CD14-positive monocyte (primary cell): ENCODE data around the gene DGKK. TPM values are rescaled to one million over a fixed set of nuclear protein-coding genes. Genes with fewer than 3 reads are reported as not detected.

Experiments
- DNase-seq, 3 donors: peaks; one replicate each; pipeline ENCODE4 v3.0.0-alpha.2; 2011 to 2022
- H2AFZ ChIP-seq: 2 replicates; pipeline ENCODE4 v1.6.0; 2012; ENCODE audit warnings: mild to moderate bottlenecking, low read depth, low read length, inconsistent platforms; ENCODE audit not compliant: insufficient read depth, poor library complexity, severe bottlenecking
- H3K27ac ChIP-seq, 2 donors: 1 replicate in 1 of 2; 2 replicates in 1 of 2; pipeline ENCODE4 v1.5.1; 2012 to 2013; ENCODE audit warnings: low read length in 2 of 2, control low read depth in 1 of 2, inconsistent platforms in 1 of 2, low read depth in 1 of 2, mild to moderate bottlenecking in 1 of 2
- H3K27me3 ChIP-seq, 2 donors: one replicate each; pipeline versions ENCODE4 v1.6.0 to v1.6.1; 2011 to 2013; ENCODE audit warnings: low read length in 2 of 2; ENCODE audit not compliant: control insufficient read depth in 2 of 2, insufficient read depth in 2 of 2
- H3K36me3 ChIP-seq, 2 donors: replicated peaks in 1 of 2; 1 replicate in 1 of 2; 2 replicates in 1 of 2; pipeline versions ENCODE4 v1.5.1 to v1.6.1; 2012 to 2013; ENCODE audit warnings: low read length in 2 of 2, control low read depth in 1 of 2, inconsistent platforms in 1 of 2, mild to moderate bottlenecking in 1 of 2; ENCODE audit not compliant: insufficient read depth in 2 of 2, control insufficient read depth in 1 of 2
- H3K4me1 ChIP-seq, 2 donors: 1 replicate in 1 of 2; 2 replicates in 1 of 2; pipeline versions ENCODE4 v1.5.1 to v1.6.1; 2012 to 2013; ENCODE audit warnings: low read length in 2 of 2, control low read depth in 1 of 2, inconsistent platforms in 1 of 2, mild to moderate bottlenecking in 1 of 2, moderate library complexity in 1 of 2; ENCODE audit not compliant: insufficient read depth in 2 of 2, control insufficient read depth in 1 of 2
- H3K4me2 ChIP-seq: replicated peaks from 2 replicates; pipeline ENCODE3; 2012; ENCODE audit warnings: low read length, moderate library complexity, mild to moderate bottlenecking; ENCODE audit not compliant: poor library complexity, severe bottlenecking; ENCODE audit errors: extremely low read depth
- H3K4me3 ChIP-seq, 3 experiments: fragments of 200-600 bp in 1 of 3; sonication (generic) in 1 of 3; replicated peaks in 1 of 3; 1 replicate in 2 of 3; 2 replicates in 1 of 3; pipeline ENCODE4 v1.5.1; 2011 to 2013; ENCODE audit warnings: low read length in 3 of 3, mild to moderate bottlenecking in 3 of 3, control low read depth in 2 of 3, low read depth in 2 of 3, inconsistent platforms in 1 of 3, moderate library complexity in 1 of 3
- H3K79me2 ChIP-seq: 2 replicates; pipeline ENCODE4 v1.6.0; 2012; ENCODE audit warnings: mild to moderate bottlenecking, control low read depth, inconsistent platforms, low read length, moderate library complexity; ENCODE audit not compliant: insufficient read depth
- H3K9ac ChIP-seq: 2 replicates; pipeline ENCODE4 v1.6.0; 2017; ENCODE audit warnings: low read length, mild to moderate bottlenecking; ENCODE audit not compliant: insufficient read depth, poor library complexity, severe bottlenecking
- H3K9me3 ChIP-seq, 2 donors: replicated peaks in 1 of 2; 1 replicate in 1 of 2; 2 replicates in 1 of 2; pipeline versions ENCODE4 v1.5.1 to v1.6.1; 2012 to 2013; ENCODE audit warnings: low read length in 2 of 2, control low read depth in 1 of 2; ENCODE audit not compliant: control insufficient read depth in 1 of 2, insufficient read depth in 1 of 2
- H4K20me1 ChIP-seq: 2 replicates; pipeline ENCODE4 v1.6.0; 2012; ENCODE audit warnings: mild to moderate bottlenecking, low read length, control low read depth, moderate library complexity; ENCODE audit not compliant: insufficient read depth
- H3K27ac Mint-ChIP-seq, 7 donors: one replicate each; pipeline ENCODE4 v1.8.0; 2020; ENCODE audit warnings: mild to moderate bottlenecking in 7 of 7, mixed read lengths in 7 of 7, moderate library complexity in 6 of 7, inconsistent platforms in 2 of 7
- H3K27me3 Mint-ChIP-seq, 3 donors: one replicate each; pipeline ENCODE4 v1.8.0; 2021 to 2022; ENCODE audit warnings: low read depth in 3 of 3, mild to moderate bottlenecking in 3 of 3, mixed read lengths in 3 of 3, moderate library complexity in 3 of 3, inconsistent platforms in 1 of 3
- H3K36me3 Mint-ChIP-seq, 2 donors: one replicate each; pipeline ENCODE4 v1.8.0; 2020; ENCODE audit warnings: mixed read lengths in 2 of 2, inconsistent platforms in 1 of 2, mild to moderate bottlenecking in 1 of 2
- H3K4me1 Mint-ChIP-seq: one replicate; pipeline ENCODE4 v1.8.0; 2020; ENCODE audit warnings: mild to moderate bottlenecking, mixed read lengths
- H3K4me3 Mint-ChIP-seq, 2 donors: one replicate each; pipeline ENCODE4 v1.8.0; 2020; ENCODE audit warnings: mild to moderate bottlenecking in 2 of 2, mixed read lengths in 2 of 2, moderate library complexity in 1 of 2
- H3K9me3 Mint-ChIP-seq, 7 donors: one replicate each; pipeline ENCODE4 v1.8.0; 2020 to 2022; ENCODE audit warnings: mixed read lengths in 7 of 7, mild to moderate bottlenecking in 6 of 7, moderate library complexity in 6 of 7, inconsistent platforms in 2 of 7
- CTCF ChIP-seq: fragments of 200-600 bp; IDR thresholded peaks from one replicate; pipeline ENCODE4 v1.8.0; 2022; ENCODE audit warnings: antibody characterized with exemption, mild to moderate bottlenecking
- WGBS: methylation state at CpG from one replicate; pipeline ENCODE4 v1.1.5; 2013; ENCODE audit warnings: missing lambda C conversion rate; ENCODE audit not compliant: insufficient coverage; 5-methylcytosine and 5-hydroxymethylcytosine counted together
- intact Hi-C, 2 donors: fragments of 100-400 bp; cut with micrococcal nuclease; formaldehyde crosslinking; loops; one replicate each; pipeline versions ENCODE4 v1.15.0 to v1.15.1; 2023
- polyA plus RNA-seq, 3 donors: library from polyadenylated mRNA; depleted of rRNA in 1 of 3; unstranded in 2 of 3; stranded (reverse) in 1 of 3; fragments of 300-500 nt in 2 of 3; fragments of >200 nt in 1 of 3; fragmentation: Illumina TruSeq in 2 of 3; gene quantifications; 1 replicate in 2 of 3; 2 replicates in 1 of 3; pipeline ENCODE4 v1.2.3, GENCODE V29; 2012 to 2021

DGKK gene
- polyA plus RNA-seq, 3 donors: not detected

DNA sequence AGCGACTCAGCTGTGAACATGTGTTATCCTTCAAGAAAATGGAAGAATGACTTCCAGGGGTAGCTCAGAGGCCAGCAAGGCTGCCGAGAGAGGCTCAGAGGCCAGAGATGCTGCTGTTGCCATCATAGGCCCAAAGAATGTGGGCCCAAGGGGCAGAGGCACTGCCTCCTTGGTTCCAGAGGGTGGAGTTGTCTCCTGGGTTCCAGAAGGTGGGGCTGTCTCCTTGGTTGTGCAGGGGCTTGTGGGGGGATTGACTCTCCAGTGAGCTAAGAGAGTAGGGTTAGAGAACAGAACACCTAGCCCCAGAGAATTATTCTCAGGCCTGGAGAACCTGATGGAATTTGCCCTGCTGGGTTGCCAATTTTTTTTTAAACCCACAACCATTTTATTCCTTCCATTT, 62.6 kb downstream of the DGKK start:
- Histone ChIP-seq H3K9ac (no peak overlapping the region), H3K9me3 (peaks cover 0 to 4% of the 10 kb centered on the region in 2 donors), H3K36me3 (no peaks in the 10 kb centered on the region), H3K27me3 (no peaks in the 10 kb centered on the region), H3K79me2 (no peaks in the 10 kb centered on the region), H2AFZ (no peak overlapping the region), H3K4me3 (no peak overlapping the region), H4K20me1 (no peaks in the 10 kb centered on the region), H3K4me1 (no peaks in the 10 kb centered on the region), H3K27ac (no peak overlapping the region), H3K4me2 (no peak overlapping the region)
- TF ChIP-seq CTCF: no peak
- no peaks in the 10 kb centered on the region for H3K36me3 Mint-ChIP-seq
- DNase-seq: no peak
- intact Hi-C loops: no loop called here
- peaks cover 0 to 12% (median 5%) of the 10 kb centered on the region in 7 donors for H3K9me3 Mint-ChIP-seq
- peaks cover 0 to 5% (median 2%) of the 10 kb centered on the region in 3 donors for H3K27me3 Mint-ChIP-seq
- H3K4me1 Mint-ChIP-seq: no peaks in the 10 kb centered on the region
- H3K4me3 Mint-ChIP-seq: no peak overlapping the region
- WGBS: 100% methylated on average over 1 of the region's 2 CpGs
- H3K27ac Mint-ChIP-seq: no peak overlapping the region

GRCh38 chrX:50403903-50404302, 66.7 kb downstream of the DGKK start:
- no peaks in the 10 kb centered on the region for H3K79me2 ChIP-seq
- Mint-ChIP-seq H3K27me3 (peaks cover 0 to 3% (median 2%) of the 10 kb centered on the region in 3 donors), H3K4me3 (no peak overlapping the region), H3K9me3 (peaks cover 2 to 12% (median 3%) of the 10 kb centered on the region in 7 donors), H3K4me1 (no peaks in the 10 kb centered on the region), H3K36me3 (no peaks in the 10 kb centered on the region), H3K27ac (no peak overlapping the region)
- H3K36me3 ChIP-seq: no peaks in the 10 kb centered on the region
- H3K9me3 ChIP-seq: peaks cover 0 to 4% of the 10 kb centered on the region in 2 donors
- no peak overlapping the region for H3K9ac ChIP-seq
- WGBS: 98% methylated on average over 5 of the region's 5 CpGs
- H3K4me1 ChIP-seq: no peaks in the 10 kb centered on the region
- H3K4me3 ChIP-seq: no peak overlapping the region
- H3K27me3 ChIP-seq: no peaks in the 10 kb centered on the region
- no peak for DNase-seq
- no peak overlapping the region for H3K27ac ChIP-seq
- intact Hi-C loops: no loop called here
- no peak overlapping the region for H2AFZ ChIP-seq
- TF ChIP-seq CTCF: no peak
- H4K20me1 ChIP-seq: no peaks in the 10 kb centered on the region
- H3K4me2 ChIP-seq: no peak overlapping the region
